DOHH2 (cell line): Measurements from ENCODE around the gene GDPD2.

Experiments
- H3F3A ChIP-seq: fragments of 200-600 bp; sonication (generic), shearing (Covaris generic); 2 replicates; pipeline ENCODE4 v1.6.0; 2016; ENCODE audit warnings: antibody characterized with exemption, mild to moderate bottlenecking; ENCODE audit not compliant: control insufficient read depth, insufficient read depth
- H3K27ac ChIP-seq: fragments of 200-600 bp; sonication (generic); 2 replicates; pipeline ENCODE4 v1.5.1; 2014; ENCODE audit warnings: low read depth, mild to moderate bottlenecking, low read length, moderate library complexity
- H3K27me3 ChIP-seq: fragments of 200-600 bp; sonication (generic); 2 replicates; pipeline ENCODE4 v1.6.1; 2014; ENCODE audit warnings: mild to moderate bottlenecking, low read length, mixed read lengths; ENCODE audit not compliant: control insufficient read depth
- H3K36me3 ChIP-seq: fragments of 200-600 bp; sonication (generic); 2 replicates; pipeline ENCODE4 v1.6.1; 2014; ENCODE audit warnings: mild to moderate bottlenecking, low read length, moderate library complexity, mixed read lengths; ENCODE audit not compliant: control insufficient read depth
- H3K4me1 ChIP-seq: fragments of 200-600 bp; sonication (generic); 2 replicates; pipeline ENCODE4 v1.6.1; 2014; ENCODE audit warnings: mild to moderate bottlenecking, low read length, mixed read lengths; ENCODE audit not compliant: control insufficient read depth
- H3K4me2 ChIP-seq: fragments of 200-600 bp; sonication (generic); 2 replicates; pipeline ENCODE4 v1.6.0; 2014; ENCODE audit warnings: mild to moderate bottlenecking, low read length, moderate library complexity
- H3K4me3 ChIP-seq: fragments of 200-600 bp; sonication (generic); 2 replicates; pipeline ENCODE4 v1.5.1; 2014; ENCODE audit warnings: mild to moderate bottlenecking, low read length, mixed read lengths
- H3K79me2 ChIP-seq: fragments of 200-600 bp; sonication (generic); 2 replicates; pipeline ENCODE4 v1.6.1; 2014; ENCODE audit warnings: mild to moderate bottlenecking, low read length, mixed read lengths; ENCODE audit not compliant: control insufficient read depth
- H3K9me2 ChIP-seq: fragments of 200-600 bp; sonication (generic); replicated peaks from 2 replicates; pipeline ENCODE4 v1.6.1; 2014; ENCODE audit warnings: mild to moderate bottlenecking, low read length, mixed read lengths; ENCODE audit not compliant: control insufficient read depth
- H3K9me3 ChIP-seq: fragments of 200-600 bp; sonication (generic); 2 replicates; pipeline ENCODE4 v1.6.1; 2014; ENCODE audit warnings: antibody characterized with exemption, low read length, mixed read lengths; ENCODE audit not compliant: control insufficient read depth, insufficient read depth
- H4K20me1 ChIP-seq: fragments of 200-600 bp; sonication (generic); 2 replicates; pipeline ENCODE4 v1.6.0; 2014; ENCODE audit warnings: low read depth, mild to moderate bottlenecking, antibody characterized with exemption, low read length, moderate library complexity; ENCODE audit not compliant: control insufficient read depth, insufficient read depth
- CTCF ChIP-seq: fragments of 200-600 bp; sonication (generic); IDR thresholded peaks from one replicate; pipeline ENCODE4 v1.5.1; 2014; ENCODE audit warnings: antibody characterized with exemption, mild to moderate bottlenecking, low read depth, low read length; ENCODE audit not compliant: poor library complexity, severe bottlenecking
- EZH2phosphoT487 ChIP-seq: fragments of 200-600 bp; sonication (generic); IDR thresholded peaks from 2 replicates; pipeline ENCODE4 v1.6.1; 2017; ENCODE audit warnings: borderline replicate concordance, mild to moderate bottlenecking, antibody characterized with exemption, low read length, moderate library complexity, mixed read lengths

The GDPD2 gene

GRCh38 chrX:70434914-70435586 is 11.9 kb downstream of the GDPD2 start:
- H3K4me2 ChIP-seq, result peak overlapping the region; percentile 75
- no peaks in the 10 kb centered on the region for H3K9me3 ChIP-seq
- no peaks in the 10 kb centered on the region for H4K20me1 ChIP-seq
- H3K4me1 ChIP-seq, result peaks cover 18% of the 10 kb centered on the region
- no peak for TF ChIP-seq CTCF
- no peak for TF ChIP-seq EZH2phosphoT487
- no peaks in the 10 kb centered on the region for H3K36me3 ChIP-seq
- H3F3A ChIP-seq, result no peaks in the 10 kb centered on the region
- H3K9me2 ChIP-seq, result no peaks in the 10 kb centered on the region
- H3K27ac ChIP-seq, result no peak overlapping the region
- no peaks in the 10 kb centered on the region; the same call in 1 of the 2 replicates for H3K27me3 ChIP-seq
- peak overlapping the region; percentile 90 for H3K4me3 ChIP-seq
- no peaks in the 10 kb centered on the region for H3K79me2 ChIP-seq

GRCh38 chrX:70436343-70436742 is 13.2 kb downstream of the GDPD2 start:
- Histone ChIP-seq H3K4me1 (peaks cover 18% of the 10 kb centered on the region), H3K4me2 (no peak overlapping the region), H3K27me3 (no peaks in the 10 kb centered on the region; the same call in 1 of the 2 replicates), H3F3A (no peaks in the 10 kb centered on the region), H3K79me2 (no peaks in the 10 kb centered on the region), H3K36me3 (no peaks in the 10 kb centered on the region), H3K27ac (no peak overlapping the region), H4K20me1 (no peaks in the 10 kb centered on the region), H3K4me3 (no peak overlapping the region), H3K9me3 (no peaks in the 10 kb centered on the region), H3K9me2 (no peaks in the 10 kb centered on the region)
- TF ChIP-seq CTCF, result peak; percentile 17
- TF ChIP-seq EZH2phosphoT487, result no peak

- Histone ChIP-seq H3K9me3 (no peaks in the 10 kb centered on the region), H3K9me2 (no peaks in the 10 kb centered on the region), H3F3A (no peaks in the 10 kb centered on the region), H3K27ac (no peak overlapping the region), H3K4me1 (peaks cover 18% of the 10 kb centered on the region), H4K20me1 (no peaks in the 10 kb centered on the region), H3K36me3 (no peaks in the 10 kb centered on the region), H3K27me3 (no peaks in the 10 kb centered on the region; the same call in 1 of the 2 replicates), H3K4me3 (no peak overlapping the region), H3K4me2 (no peak overlapping the region), H3K79me2 (no peaks in the 10 kb centered on the region)
- TF ChIP-seq CTCF, result no peak
- TF ChIP-seq EZH2phosphoT487, result no peak
These were observed 13.9 kb downstream of the GDPD2 start for GRCh38 chrX:70437011-70437410.
